ENCODE data around the gene DNAI2. TPM values are rescaled to one million over a fixed set of nuclear protein-coding genes. Genes with fewer than 3 reads are reported as not detected.

DNAI2 gene
- total RNA-seq, 6 experiments from 2014 or later, result not detected

DNA sequence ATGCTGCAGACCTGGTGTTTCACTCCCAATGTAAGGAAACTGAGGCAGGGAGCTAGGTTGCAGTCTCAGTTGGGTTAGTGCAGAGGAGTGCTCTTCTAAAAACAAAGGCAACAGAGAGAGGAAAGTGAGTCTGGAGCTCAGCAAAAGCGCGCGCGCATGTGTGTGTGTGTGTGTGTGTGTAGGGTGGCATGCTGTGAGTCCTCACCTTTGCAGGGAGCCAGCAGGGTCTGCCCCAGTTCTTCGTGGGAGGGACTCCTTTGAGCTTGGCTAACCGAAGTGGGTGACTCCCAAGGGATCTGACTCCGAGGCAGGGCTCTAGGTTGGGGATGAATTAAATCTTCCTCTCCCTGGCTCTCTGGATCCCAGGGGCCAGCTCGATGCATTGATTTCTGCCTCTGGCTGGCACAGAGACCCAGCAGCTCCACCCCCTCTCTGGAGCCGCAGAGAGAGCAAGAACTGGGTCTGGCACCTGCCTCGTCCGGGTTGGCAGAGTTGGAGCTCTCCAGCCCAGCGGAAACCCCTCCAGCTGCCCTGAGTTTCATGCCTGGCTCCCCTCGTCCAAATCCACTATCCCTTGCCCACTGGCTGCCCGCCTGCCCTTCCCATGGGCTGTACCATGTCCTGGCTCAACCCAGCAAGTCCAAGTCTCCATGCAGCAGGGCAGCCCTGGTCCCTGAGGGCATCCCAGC lies 88.9 kb downstream of the DNAI2 start:
- ATAC-seq, result no peak
- Histone ChIP-seq H3K27me3 (no peaks in the 10 kb centered on the region), H3K36me3 (no peaks in the 10 kb centered on the region), H3K4me3 (no peak overlapping the region), H3K27ac (no peak overlapping the region), H3K9me3 (no peaks in the 10 kb centered on the region), H3K4me1 (no peaks in the 10 kb centered on the region)
- TF ChIP-seq, protein P1, sequence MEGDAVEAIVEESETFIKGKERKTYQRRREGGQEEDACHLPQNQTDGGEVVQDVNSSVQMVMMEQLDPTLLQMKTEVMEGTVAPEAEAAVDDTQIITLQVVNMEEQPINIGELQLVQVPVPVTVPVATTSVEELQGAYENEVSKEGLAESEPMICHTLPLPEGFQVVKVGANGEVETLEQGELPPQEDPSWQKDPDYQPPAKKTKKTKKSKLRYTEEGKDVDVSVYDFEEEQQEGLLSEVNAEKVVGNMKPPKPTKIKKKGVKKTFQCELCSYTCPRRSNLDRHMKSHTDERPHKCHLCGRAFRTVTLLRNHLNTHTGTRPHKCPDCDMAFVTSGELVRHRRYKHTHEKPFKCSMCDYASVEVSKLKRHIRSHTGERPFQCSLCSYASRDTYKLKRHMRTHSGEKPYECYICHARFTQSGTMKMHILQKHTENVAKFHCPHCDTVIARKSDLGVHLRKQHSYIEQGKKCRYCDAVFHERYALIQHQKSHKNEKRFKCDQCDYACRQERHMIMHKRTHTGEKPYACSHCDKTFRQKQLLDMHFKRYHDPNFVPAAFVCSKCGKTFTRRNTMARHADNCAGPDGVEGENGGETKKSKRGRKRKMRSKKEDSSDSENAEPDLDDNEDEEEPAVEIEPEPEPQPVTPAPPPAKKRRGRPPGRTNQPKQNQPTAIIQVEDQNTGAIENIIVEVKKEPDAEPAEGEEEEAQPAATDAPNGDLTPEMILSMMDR (IDR thresholded peaks at IDR 0.05), result no peak
- intact Hi-C loops (cut with DNase I), result loop anchor here in 1 of 2 donors (10.0 kb wide), 1 partner anchor 58 kb away; no protein-coding TSS in a partner anchor
- WGBS (ENCODE audit: insufficient coverage, low coverage, low lambda C conversion rate, missing lambda C conversion rate), result 82% methylated on average over 4 of the region's 14 CpGs
- DNase-seq, result peak in 1 of 3 donors; percentile 38

Other genes starting within 250 kb of the DNAI2 start
- 100 to 1,000 TPM; 161 to 313 (median 282) TPM for gene RPL38, start 70.6 kb upstream of the DNAI2 start, total RNA-seq
- 1 to 10 TPM in 3 of 6 experiments, under 1 TPM in 3; 0.60 to 1.8 (median 1.3) TPM for gene TTYH2, start 60.7 kb upstream of the DNAI2 start, total RNA-seq
- 1 to 10 TPM in 1 of 6 experiments, under 1 TPM in 5; 0.31 to 1.1 (median 0.64) TPM for gene KIF19, start 52.0 kb downstream of the DNAI2 start, total RNA-seq
- gene BTBD17, start 87.6 kb downstream of the DNAI2 start, total RNA-seq, result not detected
- under 1 TPM in 1 of 6 experiments, not detected in 5; 0.24 TPM for gene GPR142, start 93.3 kb downstream of the DNAI2 start, total RNA-seq
- 100 to 1,000 TPM; 120 to 215 (median 131) TPM for gene GPRC5C, start 157.9 kb downstream of the DNAI2 start, total RNA-seq
- 10 to 100 TPM in 1 of 6 experiments, 1 to 10 TPM in 5; 4.8 to 16.6 (median 6.6) TPM for gene CD300A, start 192.4 kb downstream of the DNAI2 start, total RNA-seq